ENCODE results near the gene TNS1.

The TNS1 gene

DNA sequence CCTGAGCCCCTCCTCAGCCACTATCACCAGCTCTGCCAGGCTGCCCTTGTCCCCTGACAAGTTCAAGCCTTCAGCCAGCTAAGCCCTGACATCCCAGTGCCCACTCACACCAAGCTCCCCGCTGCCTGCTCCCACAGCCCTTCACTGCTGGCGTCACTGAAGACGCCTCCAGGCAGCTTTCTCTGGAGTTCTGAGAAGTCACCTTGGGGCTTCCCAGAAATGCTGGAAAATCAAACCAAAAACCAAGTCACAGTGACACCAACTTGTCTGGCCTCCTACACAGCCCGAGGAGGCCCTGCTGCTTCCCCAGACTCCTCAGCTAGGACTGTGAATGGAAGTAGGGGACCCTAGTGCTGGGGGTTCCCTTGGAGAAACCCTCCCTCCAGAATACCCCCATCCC lies 2.2 kb upstream of the TNS1 start:
- in situ Hi-C loops (cut with HindIII; ENCODE audit: low pct_ligation_motif_present, low pct_unique_long_range_greater_than_20kb, low sequenced_read_pairs) = no loop called here
- no peak for DNase-seq

DNA sequence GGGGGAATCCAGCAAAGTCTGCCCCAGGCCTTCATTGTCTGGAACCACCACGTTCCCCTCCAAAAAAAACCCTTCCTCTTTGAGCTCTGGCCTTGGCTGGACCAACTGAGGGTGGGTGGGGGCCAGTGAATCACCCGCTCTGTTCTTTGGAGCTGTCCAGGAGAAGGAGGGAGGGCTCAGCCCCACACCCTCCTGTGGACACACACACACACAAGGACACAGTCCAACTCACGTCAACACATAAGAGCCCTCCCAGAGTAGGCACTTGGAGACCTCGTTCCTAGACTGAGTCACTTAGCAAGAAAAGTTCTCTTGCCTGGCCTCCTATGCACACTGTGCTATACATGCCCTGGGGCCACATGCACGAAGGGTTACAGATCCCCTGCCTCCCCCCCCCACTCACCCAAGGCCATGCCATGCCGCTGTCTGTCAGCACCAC lies 1.2 kb upstream of the TNS1 start:
- no peak for DNase-seq
- in situ Hi-C loops (cut with HindIII; ENCODE audit: low pct_ligation_motif_present, low pct_unique_long_range_greater_than_20kb, low sequenced_read_pairs) = no loop called here

DNA sequence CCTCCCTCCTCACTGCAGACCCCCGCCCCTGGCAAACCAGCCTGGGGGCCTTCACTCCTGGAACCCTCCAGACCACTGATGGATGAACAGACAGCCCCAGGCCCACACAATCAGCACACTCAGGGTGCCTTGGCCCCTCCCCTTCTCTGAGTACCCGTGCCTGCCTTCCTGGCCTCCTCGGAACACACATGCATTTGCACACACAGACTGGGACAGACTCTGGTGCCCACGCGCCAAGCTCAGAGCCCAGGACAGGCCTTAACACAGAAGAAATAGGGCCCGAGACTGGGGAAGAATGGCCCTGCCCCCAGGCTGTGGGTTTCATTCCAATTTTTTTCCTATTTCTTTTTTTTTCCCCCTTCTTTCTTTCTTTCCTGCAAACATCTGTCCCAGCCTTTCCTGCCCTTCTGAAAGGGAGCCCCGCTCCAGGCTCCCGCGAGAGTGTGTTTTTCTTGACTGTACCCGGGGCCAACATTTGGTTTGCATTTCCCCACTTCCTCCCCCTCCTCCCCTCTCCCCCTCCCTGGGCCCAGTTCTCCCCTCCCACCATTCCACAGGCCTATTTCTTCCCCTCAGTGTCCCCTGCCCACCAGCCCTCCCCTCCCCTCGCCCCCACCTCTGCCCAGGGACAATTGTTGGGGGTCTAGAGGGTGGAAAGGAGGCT lies 618 bp upstream of the TNS1 start:
- DNase-seq = no peak
- in situ Hi-C loops (cut with HindIII; ENCODE audit: low pct_ligation_motif_present, low pct_unique_long_range_greater_than_20kb, low sequenced_read_pairs) = no loop called here

DNA sequence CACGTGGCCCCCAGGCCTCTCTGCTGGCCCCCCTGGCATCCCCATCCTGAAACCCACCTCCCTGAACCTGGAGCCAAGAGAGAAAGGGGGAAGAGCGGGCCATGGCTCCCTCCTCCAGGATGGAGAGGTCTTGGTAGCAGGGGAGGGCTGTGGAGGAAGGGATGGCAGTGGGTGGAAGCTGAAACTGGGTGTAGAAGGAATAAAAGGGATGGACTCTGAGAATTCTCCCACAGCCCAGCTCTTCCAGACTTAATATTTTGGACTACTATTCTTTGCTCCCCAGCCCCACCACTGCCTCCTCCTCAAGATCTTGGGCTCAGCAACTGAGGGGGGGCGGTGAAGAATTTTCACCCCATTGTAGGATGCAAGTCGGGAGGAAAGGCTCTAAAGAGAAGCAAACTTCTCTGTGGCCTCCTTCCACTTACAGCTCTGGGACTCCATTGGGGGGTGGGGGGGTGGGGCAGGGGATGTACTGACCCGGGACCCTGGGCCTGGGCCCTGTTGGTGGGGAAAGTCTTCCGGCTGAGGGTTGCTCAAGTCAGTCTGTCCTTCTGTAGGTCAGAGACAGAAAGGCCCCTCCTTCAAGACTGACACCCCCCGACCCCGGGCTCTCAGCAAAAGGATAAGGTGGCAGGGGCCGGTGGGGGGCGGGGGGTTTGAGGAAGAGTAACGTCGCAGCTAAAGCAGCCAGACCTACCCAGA lies 501 bp downstream of the TNS1 start:
- DNase-seq = no peak
- in situ Hi-C loops (cut with HindIII; ENCODE audit: low pct_ligation_motif_present, low pct_unique_long_range_greater_than_20kb, low sequenced_read_pairs) = no loop called here

DNA sequence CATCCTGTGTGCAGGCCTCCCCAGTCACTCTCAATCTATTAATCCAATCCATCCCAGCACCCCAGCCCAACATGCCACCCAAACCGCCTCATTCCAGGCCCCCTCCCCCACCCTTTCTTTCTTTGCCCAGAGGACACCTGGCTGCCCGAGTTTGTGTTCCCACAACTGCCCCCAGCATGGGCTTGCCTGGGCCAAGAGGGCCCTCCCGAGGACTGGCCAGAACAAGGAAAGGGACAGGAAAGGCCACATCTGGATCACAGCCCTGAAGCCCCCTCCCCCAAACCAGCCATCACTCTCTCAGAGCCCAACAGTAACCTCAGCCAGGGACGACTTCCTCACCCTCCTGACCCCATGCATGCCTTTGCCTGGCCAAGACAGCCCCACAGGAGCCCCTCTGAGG lies 1.2 kb downstream of the TNS1 start:
- no peak for DNase-seq
- in situ Hi-C loops (cut with HindIII; ENCODE audit: low pct_ligation_motif_present, low pct_unique_long_range_greater_than_20kb, low sequenced_read_pairs) = no loop called here

DNA sequence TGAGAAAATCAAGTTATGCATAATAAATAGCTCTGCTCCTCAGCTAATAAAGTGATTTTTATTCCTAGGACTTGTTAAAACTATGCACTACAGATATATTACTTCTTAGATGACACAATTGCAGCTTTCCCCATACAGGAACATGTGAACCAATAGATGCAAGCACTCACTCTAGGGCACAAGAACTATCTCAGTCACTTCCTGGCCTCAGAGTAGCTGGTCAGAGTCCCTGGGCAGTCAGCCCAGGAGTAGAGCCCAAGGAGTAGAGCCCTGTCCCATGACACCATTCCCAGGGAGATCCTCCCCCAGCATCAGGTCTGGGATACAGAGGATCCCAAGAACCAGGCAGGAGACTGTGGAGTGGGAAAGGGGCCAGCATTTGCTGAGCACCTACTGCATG lies 2.7 kb downstream of the TNS1 start:
- in situ Hi-C loops (cut with HindIII; ENCODE audit: low pct_ligation_motif_present, low pct_unique_long_range_greater_than_20kb, low sequenced_read_pairs) = no loop called here
- no peak for DNase-seq

DNA sequence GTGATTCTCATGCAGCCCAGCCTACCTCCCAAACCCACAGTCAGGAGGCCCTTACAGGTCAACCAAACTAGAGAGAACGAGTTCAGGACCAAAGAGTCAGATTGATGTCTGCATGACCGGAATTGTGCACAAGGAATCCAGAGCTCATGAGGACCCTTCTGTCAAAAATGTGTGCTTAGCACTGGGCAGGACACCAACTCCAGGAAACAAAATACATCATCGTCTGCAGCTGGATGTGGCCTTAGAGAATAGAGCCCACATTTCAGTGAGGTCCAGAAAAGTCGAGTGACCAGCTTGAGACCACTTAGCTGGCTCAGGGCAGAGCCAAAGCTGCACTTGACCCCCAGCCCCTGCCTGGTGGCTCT lies 3.2 kb downstream of the TNS1 start:
- no peak for DNase-seq
- in situ Hi-C loops (cut with HindIII; ENCODE audit: low pct_ligation_motif_present, low pct_unique_long_range_greater_than_20kb, low sequenced_read_pairs) = no loop called here

DNA sequence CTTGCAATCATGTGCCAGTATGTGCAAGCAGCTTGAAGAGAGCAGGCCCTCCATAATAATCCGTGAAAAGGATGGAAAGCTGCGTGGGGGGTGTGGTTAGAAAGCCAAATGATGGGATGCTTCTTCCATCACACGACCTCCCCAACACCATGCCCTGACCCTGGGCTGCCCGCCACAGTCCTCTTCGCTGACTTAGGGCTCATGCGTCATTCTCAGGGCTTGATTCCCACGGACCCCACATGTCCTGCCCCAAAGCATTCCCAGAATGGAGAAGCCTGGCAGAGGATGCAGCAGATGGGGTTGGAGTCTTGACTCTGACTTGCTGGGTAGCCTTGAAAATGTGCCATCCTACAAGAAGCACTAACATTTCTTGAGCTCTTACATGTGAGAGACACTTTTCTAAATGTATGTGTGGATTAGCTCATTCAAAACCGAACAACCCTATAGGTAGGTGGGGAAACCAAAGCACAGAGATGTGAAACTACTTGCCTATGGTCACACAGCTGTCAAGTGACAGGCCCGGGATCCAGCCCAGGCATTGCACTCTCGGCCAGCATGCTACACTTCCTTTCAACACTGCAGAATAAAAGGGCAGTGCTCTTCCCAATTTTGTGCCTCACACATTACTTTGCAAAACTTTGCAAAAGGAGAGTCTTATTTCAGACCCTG lies 3.7 kb downstream of the TNS1 start:
- in situ Hi-C loops (cut with HindIII; ENCODE audit: low pct_ligation_motif_present, low pct_unique_long_range_greater_than_20kb, low sequenced_read_pairs) = no loop called here
- DNase-seq = no peak

DNA sequence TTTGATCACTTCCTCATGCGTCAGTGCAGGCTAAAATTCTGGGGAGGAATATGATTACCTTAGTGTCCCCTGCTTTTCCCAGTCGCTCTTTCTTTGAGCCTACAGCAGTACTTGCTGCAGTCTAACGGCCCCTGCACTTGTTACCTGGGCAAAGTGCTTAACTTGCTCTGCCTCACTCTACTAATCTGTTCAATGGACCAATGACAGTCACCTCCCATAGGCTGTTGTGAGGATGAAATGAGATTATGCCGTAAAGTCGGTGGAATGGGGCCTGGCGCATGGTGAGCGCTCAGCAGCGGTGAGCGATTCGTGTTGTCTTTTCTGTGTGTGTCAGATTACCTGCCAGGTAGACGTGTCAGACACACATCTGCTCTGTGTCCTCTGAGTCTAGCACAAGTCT lies 5.3 kb downstream of the TNS1 start:
- DNase-seq = no peak
- in situ Hi-C loops (cut with HindIII; ENCODE audit: low pct_ligation_motif_present, low pct_unique_long_range_greater_than_20kb, low sequenced_read_pairs) = no loop called here

DNA sequence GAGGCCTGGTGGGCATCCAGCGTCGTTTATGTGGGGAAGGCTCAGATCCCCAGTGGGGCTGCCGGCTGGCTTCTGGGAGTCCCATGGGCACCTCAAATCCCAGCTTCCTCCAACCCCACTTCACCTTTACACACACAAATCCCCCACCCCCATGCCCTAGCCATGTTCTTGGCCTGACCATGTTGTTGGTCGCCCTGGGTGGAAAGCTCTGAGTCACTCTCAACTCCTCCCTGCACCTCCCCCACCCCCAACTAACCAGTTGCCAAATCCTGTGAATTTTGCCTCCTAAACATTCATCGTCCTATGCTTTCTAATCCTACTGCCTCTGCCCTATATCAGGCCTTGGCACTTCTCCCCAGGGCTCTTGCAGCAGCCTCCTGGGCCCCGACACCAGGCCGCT lies 6.4 kb downstream of the TNS1 start:
- no peak for DNase-seq
- in situ Hi-C loops (cut with HindIII; ENCODE audit: low pct_ligation_motif_present, low pct_unique_long_range_greater_than_20kb, low sequenced_read_pairs) = no loop called here

DNA sequence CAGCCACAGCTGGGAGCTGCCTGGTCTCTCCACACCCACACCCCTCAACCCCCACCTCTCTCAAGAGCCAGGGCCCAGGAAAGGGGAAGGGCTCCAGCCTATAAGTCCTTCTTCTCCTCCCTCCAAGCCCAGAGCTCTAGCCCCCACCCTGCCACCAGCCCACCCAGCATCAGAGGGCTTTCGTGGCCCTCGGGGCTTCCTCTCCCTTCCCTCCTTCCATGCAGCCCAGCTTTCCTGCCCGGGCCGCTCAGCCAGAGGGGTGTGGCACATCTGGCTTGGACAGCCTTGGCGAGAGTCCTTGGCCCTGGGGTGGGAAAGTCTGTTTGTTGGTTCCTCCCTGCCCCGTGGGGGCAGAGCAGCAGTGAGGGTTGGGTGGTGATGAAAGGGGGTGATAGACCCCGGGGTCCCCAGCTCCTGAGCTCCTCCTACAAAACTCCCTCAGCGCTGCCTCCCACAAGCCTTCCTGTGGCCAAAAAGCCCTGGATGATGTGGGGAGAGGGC lies 7.0 kb downstream of the TNS1 start:
- in situ Hi-C loops (cut with HindIII; ENCODE audit: low pct_ligation_motif_present, low pct_unique_long_range_greater_than_20kb, low sequenced_read_pairs) = no loop called here
- no peak for DNase-seq

DNA sequence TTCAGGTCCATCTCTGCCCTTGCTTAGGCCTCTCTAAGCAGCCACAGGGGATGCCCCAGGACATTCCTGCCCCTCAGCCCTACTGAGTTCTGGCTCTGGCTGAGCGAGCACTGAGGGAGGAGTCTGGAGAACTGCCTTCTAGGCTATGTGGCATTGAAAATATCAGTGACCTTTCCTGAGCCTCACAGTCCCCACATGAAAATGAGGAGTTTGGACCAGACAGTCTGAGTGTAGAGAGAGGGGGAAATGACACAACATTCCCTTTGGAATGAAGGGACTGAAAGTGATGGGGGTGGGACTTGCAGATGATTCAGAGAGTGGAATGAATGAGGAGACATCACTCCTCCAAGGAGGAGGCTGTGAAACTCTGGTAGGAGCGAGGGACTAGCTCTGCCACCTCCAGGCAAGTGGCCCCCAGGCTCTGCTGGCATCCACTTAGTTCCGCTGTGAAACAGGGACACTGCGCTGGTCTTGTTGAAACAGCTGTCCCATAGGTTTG lies 8.0 kb downstream of the TNS1 start:
- DNase-seq = peak; percentile 15
- in situ Hi-C loops (cut with HindIII; ENCODE audit: low pct_ligation_motif_present, low pct_unique_long_range_greater_than_20kb, low sequenced_read_pairs) = no loop called here

DNA sequence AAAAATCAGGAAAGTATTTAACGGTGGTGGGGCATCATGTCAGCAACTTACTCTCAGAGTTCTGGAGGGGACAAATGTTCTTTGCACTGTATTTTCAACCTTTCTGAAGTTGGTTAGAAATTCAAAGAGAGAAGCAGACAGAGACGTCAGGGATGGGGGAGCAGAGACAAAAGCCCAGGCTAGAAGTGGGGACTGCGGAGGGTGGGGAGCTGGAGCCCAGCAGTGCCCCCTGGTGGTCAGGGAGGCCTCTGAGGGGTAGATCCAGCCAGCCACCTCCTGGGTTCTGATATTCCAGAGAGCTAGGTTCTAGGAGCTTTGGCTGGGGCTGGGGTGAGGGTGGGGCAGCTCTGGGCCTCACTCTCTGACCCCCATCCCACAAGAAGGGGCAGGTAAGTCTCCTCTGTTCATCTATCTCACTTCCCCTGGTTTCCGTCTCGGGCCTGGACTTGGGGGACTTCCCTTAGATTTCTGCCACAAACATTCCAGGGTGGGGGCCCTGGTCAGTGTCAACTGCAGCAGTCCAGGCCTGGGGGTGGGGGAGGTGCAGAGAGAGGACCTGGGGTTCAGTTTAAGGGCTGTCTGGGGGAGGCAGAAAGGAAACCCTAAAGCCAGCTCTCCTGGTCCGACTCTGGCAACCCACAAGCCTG lies 8.9 kb downstream of the TNS1 start:
- in situ Hi-C loops (cut with HindIII; ENCODE audit: low pct_ligation_motif_present, low pct_unique_long_range_greater_than_20kb, low sequenced_read_pairs) = no loop called here
- peak; percentile 50 for DNase-seq

DNA sequence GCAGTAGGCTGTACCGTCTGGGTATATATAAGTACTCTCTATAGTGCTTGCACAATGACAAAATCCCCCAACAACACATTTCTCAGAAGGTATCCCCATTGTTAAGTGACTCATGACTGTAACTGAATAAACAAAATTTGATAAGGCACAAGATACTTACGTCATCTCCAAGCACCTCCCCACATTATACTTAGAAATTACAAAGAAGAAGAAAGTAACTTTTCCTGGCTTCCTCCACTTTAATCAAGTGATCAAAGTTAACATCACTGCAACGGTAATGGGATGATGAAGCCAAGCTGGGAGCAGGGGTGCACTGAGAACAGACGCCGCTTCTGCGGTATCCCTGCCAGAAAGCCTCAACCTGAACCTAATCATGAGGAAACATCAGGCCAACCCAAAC lies 9.7 kb downstream of the TNS1 start:
- in situ Hi-C loops (cut with HindIII; ENCODE audit: low pct_ligation_motif_present, low pct_unique_long_range_greater_than_20kb, low sequenced_read_pairs) = no loop called here
- DNase-seq = no peak

DNA sequence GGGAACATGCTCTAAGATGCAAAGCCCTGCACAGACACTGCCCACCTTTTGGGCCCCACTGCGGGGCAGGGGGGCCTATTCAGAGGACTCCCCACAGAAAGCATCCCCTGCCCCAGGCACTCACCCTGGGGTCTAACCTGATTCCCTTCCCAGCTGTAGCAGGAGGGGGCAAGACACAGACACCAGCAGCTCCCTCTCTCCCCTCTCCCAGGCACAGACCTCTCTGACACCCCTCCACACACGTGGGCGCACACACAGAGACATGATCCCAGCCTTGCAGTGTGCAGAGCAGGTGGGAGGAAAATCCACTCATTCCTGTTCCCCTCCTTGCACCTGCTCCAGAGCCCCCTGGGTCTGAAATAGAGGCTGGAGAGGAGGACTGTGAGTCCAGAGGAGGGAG lies 10.7 kb downstream of the TNS1 start:
- no peak for DNase-seq
- in situ Hi-C loops (cut with HindIII; ENCODE audit: low pct_ligation_motif_present, low pct_unique_long_range_greater_than_20kb, low sequenced_read_pairs) = no loop called here

DNA sequence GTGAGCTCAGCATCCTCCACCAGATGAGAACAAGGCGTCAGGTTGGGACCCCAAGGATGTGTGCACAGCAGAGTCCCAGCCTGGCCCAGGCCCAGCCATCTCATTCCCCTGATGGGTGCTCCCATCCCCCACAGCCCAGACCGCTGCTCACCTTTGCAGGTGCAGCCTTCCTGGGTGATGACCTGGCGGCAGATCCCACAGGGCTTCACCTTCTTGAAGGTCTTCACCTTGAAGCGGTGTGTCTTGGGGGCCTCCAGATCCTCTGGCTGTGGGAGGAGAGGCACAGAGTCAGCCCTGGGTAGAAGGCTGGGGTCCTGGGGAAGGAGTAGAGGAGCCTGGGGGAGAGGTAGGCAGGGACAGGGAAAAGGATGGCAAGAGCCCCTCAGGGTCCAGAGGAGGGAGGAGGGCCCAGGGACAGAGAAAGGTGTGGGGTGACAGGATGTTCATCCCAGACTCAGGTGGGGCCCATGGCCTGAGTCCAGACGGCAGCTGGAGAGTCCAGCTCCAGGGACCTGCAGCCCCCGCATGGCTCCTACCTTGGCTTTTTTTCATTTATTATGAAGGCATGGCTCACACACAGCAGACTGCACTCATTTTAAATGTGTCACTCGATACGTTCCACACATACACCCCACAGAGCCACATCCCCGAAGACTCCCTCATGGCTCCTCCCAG lies 11.9 kb downstream of the TNS1 start:
- no peak for DNase-seq
- in situ Hi-C loops (cut with HindIII; ENCODE audit: low pct_ligation_motif_present, low pct_unique_long_range_greater_than_20kb, low sequenced_read_pairs) = no loop called here

DNA sequence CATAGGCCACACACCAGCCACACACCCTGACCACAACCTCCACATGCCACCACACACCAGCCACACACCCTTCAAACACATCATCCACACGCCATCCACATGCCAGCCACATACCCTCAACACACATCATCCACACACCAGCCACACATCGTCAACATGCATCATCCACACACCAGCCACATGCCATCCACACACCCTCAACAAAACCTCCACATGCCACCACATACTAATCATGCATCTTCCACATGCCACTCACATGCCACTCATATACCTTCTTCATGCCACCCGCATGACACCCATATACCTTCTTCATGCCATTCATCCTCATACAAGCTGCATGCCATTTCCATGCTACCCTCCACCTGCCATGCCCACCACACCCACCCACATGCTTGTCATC lies 12.4 kb downstream of the TNS1 start:
- in situ Hi-C loops (cut with HindIII; ENCODE audit: low pct_ligation_motif_present, low pct_unique_long_range_greater_than_20kb, low sequenced_read_pairs) = no loop called here
- no peak for DNase-seq

DNA sequence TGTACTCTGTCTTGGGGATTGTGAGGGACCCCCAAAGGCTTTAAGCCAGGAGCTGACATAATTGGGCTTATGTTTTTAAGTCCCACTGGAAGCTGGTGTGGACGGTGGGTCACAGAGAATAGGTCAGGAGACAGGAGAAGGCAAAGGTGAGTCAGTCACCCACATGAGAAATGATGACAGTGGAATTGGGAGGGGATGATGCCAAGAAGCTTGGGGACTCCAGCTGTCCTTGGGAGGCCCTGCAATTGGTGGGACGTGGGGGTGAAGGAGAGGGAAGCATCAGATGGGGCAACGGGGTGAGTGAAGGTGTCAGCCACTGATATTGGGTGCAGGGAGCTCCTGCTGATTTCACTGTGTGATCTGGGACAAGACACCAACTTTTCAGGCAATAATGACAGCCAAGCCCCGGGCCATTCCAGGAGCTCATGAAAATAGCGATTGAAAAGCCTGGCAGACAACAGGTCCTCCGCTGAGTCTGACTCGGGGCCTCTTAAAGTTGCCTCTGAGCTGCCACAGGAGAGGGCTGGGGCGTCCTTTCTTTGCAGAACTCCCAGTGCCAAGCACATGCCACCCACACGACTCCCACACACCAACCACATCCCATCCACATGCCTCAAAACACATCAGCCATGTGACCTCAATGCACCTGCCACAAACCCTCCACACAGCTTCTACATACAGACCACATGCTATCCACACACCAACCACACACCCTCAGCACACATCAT lies 13.4 kb downstream of the TNS1 start:
- DNase-seq = no peak
- in situ Hi-C loops (cut with HindIII; ENCODE audit: low pct_ligation_motif_present, low pct_unique_long_range_greater_than_20kb, low sequenced_read_pairs) = no loop called here
